ENCODE measurements around the gene HMCN2.

- TF ChIP-seq CTCF (IDR thresholded peaks at IDR 0.05; ENCODE audit: low read depth, low read length) = no peak
- no peak for TF ChIP-seq EZH2phosphoT487 (IDR thresholded peaks at IDR 0.05; ENCODE audit: low read depth)
Measured at GRCh38 chr9:130432362-130432761, 166.8 kb downstream of the HMCN2 start.

Measured in OCI-LY3 (cell line).